IgD-negative memory B cell (primary cell): ENCODE results near the gene CACNA2D3. TPM values are rescaled to one million over a fixed set of nuclear protein-coding genes. Genes with fewer than 3 reads are reported as not detected.
A peak's percentile ranks its signal among the peaks of the same experiment; 100 is the strongest.

Experiments used
- H3K27ac Mint-ChIP-seq, 3 donors: one replicate each; pipeline ENCODE4 v1.8.0; 2020 to 2022; ENCODE audit warnings: mild to moderate bottlenecking in 3 of 3, mixed read lengths in 3 of 3, moderate library complexity in 1 of 3
- H3K27me3 Mint-ChIP-seq: one replicate; pipeline ENCODE4 v1.8.0; 2021; ENCODE audit warnings: mixed read lengths
- H3K36me3 Mint-ChIP-seq: one replicate; pipeline ENCODE4 v1.8.0; 2020; ENCODE audit warnings: mild to moderate bottlenecking, mixed read lengths
- H3K4me1 Mint-ChIP-seq, 3 donors: one replicate each; pipeline ENCODE4 v1.8.0; 2020 to 2022; ENCODE audit warnings: mixed read lengths in 3 of 3, mild to moderate bottlenecking in 1 of 3
- H3K4me3 Mint-ChIP-seq, 4 donors: one replicate each; pipeline ENCODE4 v1.8.0; 2020 to 2022; ENCODE audit warnings: mild to moderate bottlenecking in 4 of 4, mixed read lengths in 4 of 4, moderate library complexity in 3 of 4
- H3K9me3 Mint-ChIP-seq, 3 donors: one replicate each; pipeline ENCODE4 v1.8.0; 2020 to 2021; ENCODE audit warnings: mixed read lengths in 3 of 3, mild to moderate bottlenecking in 1 of 3
- polyA plus RNA-seq: library from polyadenylated mRNA; unstranded; fragments of 300-500 nt; fragmentation: Illumina TruSeq; gene quantifications from one replicate; pipeline ENCODE4 v1.2.3, GENCODE V29; 2021

The CACNA2D3 gene
- polyA plus RNA-seq, 1 donor from 2014 or later: not detected

DNA sequence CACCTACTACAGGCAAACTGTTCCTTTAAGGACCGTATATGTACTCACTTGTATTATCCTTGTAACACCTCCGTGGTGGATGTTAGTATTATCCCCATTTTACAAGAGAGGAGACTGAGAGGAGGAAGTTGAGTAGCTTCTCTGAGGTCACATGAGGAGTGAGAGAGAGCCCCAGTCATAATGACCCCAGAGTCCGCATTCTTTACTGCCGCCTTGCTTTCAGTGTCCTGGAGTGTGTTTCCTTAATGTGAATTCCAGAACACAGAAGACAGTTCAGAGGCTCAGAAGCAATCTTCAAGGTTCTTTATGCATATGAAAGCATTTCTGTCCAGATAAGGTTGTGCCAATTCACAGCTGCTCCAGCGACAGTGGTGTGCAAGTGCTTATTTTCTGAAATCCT lies 199.2 kb downstream of the CACNA2D3 start:
- H3K27me3 Mint-ChIP-seq: no peaks in the 10 kb centered on the region
- H3K36me3 Mint-ChIP-seq: peaks cover 2% of the 10 kb centered on the region
- H3K9me3 Mint-ChIP-seq: peaks cover 0 to 3% (median 0%) of the 10 kb centered on the region in 3 donors
- no peak overlapping the region for H3K4me3 Mint-ChIP-seq
- H3K27ac Mint-ChIP-seq: no peak overlapping the region
- no peaks in the 10 kb centered on the region for H3K4me1 Mint-ChIP-seq

- Mint-ChIP-seq H3K9me3 (peaks cover 0 to 3% (median 0%) of the 10 kb centered on the region in 3 donors), H3K27ac (no peak overlapping the region), H3K4me3 (no peak overlapping the region), H3K4me1 (no peaks in the 10 kb centered on the region), H3K27me3 (no peaks in the 10 kb centered on the region), H3K36me3 (peaks cover 2% of the 10 kb centered on the region)
Measured at GRCh38 chr3:54322354-54322753, 200.0 kb downstream of the CACNA2D3 start.

- H3K4me3 Mint-ChIP-seq: no peak overlapping the region
- H3K27ac Mint-ChIP-seq: no peak overlapping the region
- H3K27me3 Mint-ChIP-seq: no peaks in the 10 kb centered on the region
- no peaks in the 10 kb centered on the region for H3K4me1 Mint-ChIP-seq
- H3K36me3 Mint-ChIP-seq: peaks cover 2% of the 10 kb centered on the region
- no peaks in the 10 kb centered on the region for H3K9me3 Mint-ChIP-seq
Measured at GRCh38 chr3:54324103-54324502, 201.8 kb downstream of the CACNA2D3 start.

DNA sequence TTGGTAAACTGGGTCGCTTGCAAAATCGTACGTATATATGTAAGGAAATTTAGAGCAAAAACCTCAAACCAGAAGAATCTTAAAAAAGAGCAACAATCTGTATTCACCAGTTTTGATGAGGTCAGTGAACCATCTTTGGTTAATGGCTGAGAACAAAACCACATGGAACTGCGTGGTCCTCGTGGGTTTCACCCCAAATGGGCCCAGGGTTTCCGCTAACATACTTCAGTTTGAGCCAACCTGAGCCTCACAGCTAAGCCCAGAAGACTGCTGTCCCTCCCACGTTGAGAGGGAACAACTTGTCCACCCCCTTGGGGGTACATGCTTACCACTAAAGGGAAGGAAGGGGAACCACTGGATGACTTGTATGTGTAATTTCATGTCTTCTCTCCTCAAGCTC lies 204.6 kb downstream of the CACNA2D3 start:
- no peak overlapping the region for H3K4me3 Mint-ChIP-seq
- H3K4me1 Mint-ChIP-seq: no peaks in the 10 kb centered on the region
- no peak overlapping the region for H3K27ac Mint-ChIP-seq
- no peaks in the 10 kb centered on the region for H3K36me3 Mint-ChIP-seq
- H3K9me3 Mint-ChIP-seq: no peaks in the 10 kb centered on the region
- no peaks in the 10 kb centered on the region for H3K27me3 Mint-ChIP-seq

DNA sequence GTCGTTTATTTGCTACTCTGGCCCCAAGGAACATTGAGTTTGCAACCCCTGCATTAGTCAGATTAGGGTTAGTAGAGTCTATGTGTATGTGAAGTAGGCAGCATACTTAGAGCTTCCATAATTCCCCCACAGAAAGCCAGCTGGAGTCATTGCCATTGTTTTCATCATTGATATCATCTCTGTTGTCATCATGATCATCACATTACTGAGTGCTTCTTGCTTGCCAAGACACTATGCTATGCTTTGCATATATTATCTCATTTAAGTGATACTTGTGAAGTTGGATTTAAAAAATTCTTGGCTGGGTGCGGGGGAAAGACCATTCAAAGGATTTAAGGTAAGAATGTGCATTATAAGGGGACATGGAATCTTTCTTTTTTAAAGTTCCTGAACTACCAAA lies 209.0 kb downstream of the CACNA2D3 start:
- peaks cover 2% of the 10 kb centered on the region for H3K27me3 Mint-ChIP-seq
- H3K27ac Mint-ChIP-seq: no peak overlapping the region
- no peaks in the 10 kb centered on the region for H3K9me3 Mint-ChIP-seq
- H3K4me1 Mint-ChIP-seq: no peaks in the 10 kb centered on the region
- no peaks in the 10 kb centered on the region for H3K36me3 Mint-ChIP-seq
- H3K4me3 Mint-ChIP-seq: no peak overlapping the region

GRCh38 chr3:54337846-54338245 lies 215.5 kb downstream of the CACNA2D3 start:
- Mint-ChIP-seq H3K27me3 (peaks cover 4% of the 10 kb centered on the region), H3K4me1 (no peaks in the 10 kb centered on the region), H3K4me3 (no peak overlapping the region), H3K27ac (no peak overlapping the region), H3K36me3 (no peaks in the 10 kb centered on the region), H3K9me3 (no peaks in the 10 kb centered on the region)

DNA sequence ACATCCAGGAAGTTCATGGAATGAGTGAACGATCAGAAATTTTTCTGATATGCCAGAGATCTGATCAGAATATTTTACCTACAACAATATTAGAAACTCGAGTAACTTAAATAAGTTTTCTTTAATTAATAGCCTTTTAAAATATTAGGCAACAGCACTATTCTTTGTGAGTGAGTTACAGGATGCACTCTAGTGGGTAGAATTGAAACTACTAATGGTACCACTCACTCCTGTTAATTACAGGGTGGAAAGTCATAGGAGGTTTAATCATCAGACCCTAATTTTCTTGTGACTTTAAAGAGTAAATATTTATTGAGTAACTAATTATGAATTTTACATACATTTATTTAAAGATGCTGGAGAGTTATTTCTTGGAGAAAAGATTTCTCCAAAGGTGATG lies 217.3 kb downstream of the CACNA2D3 start:
- H3K4me3 Mint-ChIP-seq: no peak overlapping the region
- H3K27me3 Mint-ChIP-seq: peaks cover 7% of the 10 kb centered on the region
- no peaks in the 10 kb centered on the region for H3K4me1 Mint-ChIP-seq
- H3K36me3 Mint-ChIP-seq: no peaks in the 10 kb centered on the region
- no peak overlapping the region for H3K27ac Mint-ChIP-seq
- H3K9me3 Mint-ChIP-seq: no peaks in the 10 kb centered on the region

GRCh38 chr3:54341811-54342210 lies 219.5 kb downstream of the CACNA2D3 start:
- no peak overlapping the region for H3K27ac Mint-ChIP-seq
- H3K4me1 Mint-ChIP-seq: no peaks in the 10 kb centered on the region
- H3K27me3 Mint-ChIP-seq: peaks cover 7% of the 10 kb centered on the region
- no peaks in the 10 kb centered on the region for H3K9me3 Mint-ChIP-seq
- H3K36me3 Mint-ChIP-seq: no peaks in the 10 kb centered on the region
- H3K4me3 Mint-ChIP-seq: no peak overlapping the region

GRCh38 chr3:54342676-54343075 lies 220.3 kb downstream of the CACNA2D3 start:
- no peak overlapping the region for H3K4me3 Mint-ChIP-seq
- peaks cover 7% of the 10 kb centered on the region for H3K27me3 Mint-ChIP-seq
- H3K4me1 Mint-ChIP-seq: no peaks in the 10 kb centered on the region
- no peaks in the 10 kb centered on the region for H3K36me3 Mint-ChIP-seq
- no peaks in the 10 kb centered on the region for H3K9me3 Mint-ChIP-seq
- H3K27ac Mint-ChIP-seq: no peak overlapping the region

- H3K4me1 Mint-ChIP-seq: no peaks in the 10 kb centered on the region
- no peak overlapping the region for H3K27ac Mint-ChIP-seq
- peaks cover 7% of the 10 kb centered on the region for H3K27me3 Mint-ChIP-seq
- no peak overlapping the region for H3K4me3 Mint-ChIP-seq
- H3K36me3 Mint-ChIP-seq: no peaks in the 10 kb centered on the region
- peaks cover 0 to 2% (median 0%) of the 10 kb centered on the region in 3 donors for H3K9me3 Mint-ChIP-seq
Measured at GRCh38 chr3:54343495-54343894, 221.1 kb downstream of the CACNA2D3 start.

DNA sequence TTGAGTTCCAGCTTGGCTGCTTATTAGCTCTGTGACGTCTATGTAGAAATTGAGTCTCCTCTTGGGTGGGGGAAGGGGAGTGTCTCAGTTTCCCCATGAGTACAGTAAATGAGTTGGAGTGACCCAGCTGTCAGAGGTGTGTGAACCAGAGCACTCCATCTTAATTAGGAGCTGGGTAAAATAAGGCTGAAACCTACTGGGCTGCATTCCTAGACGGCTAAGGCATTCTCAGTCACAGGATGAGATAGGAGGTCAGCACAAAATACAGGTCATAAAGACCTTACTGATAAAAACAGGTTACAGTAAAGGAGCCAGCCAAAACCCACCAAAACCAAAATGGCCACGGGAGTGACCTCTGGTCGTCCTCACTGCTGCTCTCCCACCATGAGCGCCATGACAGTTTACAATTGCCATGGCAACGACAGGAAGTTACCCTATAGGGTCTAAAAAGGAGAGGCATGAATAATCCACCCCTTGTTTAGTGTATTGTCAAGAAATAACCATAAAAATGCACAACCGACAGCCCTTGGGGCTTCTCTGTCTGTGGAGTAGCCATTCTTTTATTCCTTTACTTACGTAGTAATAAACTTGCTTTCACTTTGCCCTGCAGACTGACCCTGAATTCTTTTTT lies 222.4 kb downstream of the CACNA2D3 start:
- Mint-ChIP-seq H3K27me3 (peaks cover 7% of the 10 kb centered on the region), H3K9me3 (peaks cover 0 to 2% (median 0%) of the 10 kb centered on the region in 3 donors), H3K4me3 (no peak overlapping the region), H3K36me3 (no peaks in the 10 kb centered on the region), H3K4me1 (no peaks in the 10 kb centered on the region), H3K27ac (no peak overlapping the region)

GRCh38 chr3:54345847-54346375 lies 223.6 kb downstream of the CACNA2D3 start:
- Mint-ChIP-seq H3K27me3 (peaks cover 5% of the 10 kb centered on the region), H3K4me1 (no peaks in the 10 kb centered on the region), H3K27ac (no peak overlapping the region), H3K9me3 (peaks cover 0 to 2% (median 0%) of the 10 kb centered on the region in 3 donors), H3K36me3 (no peaks in the 10 kb centered on the region), H3K4me3 (no peak overlapping the region)

GRCh38 chr3:54347060-54347459 lies 224.7 kb downstream of the CACNA2D3 start:
- no peaks in the 10 kb centered on the region for H3K4me1 Mint-ChIP-seq
- H3K9me3 Mint-ChIP-seq: peaks cover 0 to 2% (median 0%) of the 10 kb centered on the region in 3 donors
- H3K27ac Mint-ChIP-seq: no peak overlapping the region
- H3K4me3 Mint-ChIP-seq: no peak overlapping the region
- no peaks in the 10 kb centered on the region for H3K36me3 Mint-ChIP-seq
- peaks cover 3% of the 10 kb centered on the region for H3K27me3 Mint-ChIP-seq

GRCh38 chr3:54347933-54348332 lies 225.6 kb downstream of the CACNA2D3 start:
- H3K27ac Mint-ChIP-seq: no peak overlapping the region
- no peak overlapping the region for H3K4me3 Mint-ChIP-seq
- H3K27me3 Mint-ChIP-seq: peaks cover 3% of the 10 kb centered on the region
- no peaks in the 10 kb centered on the region for H3K4me1 Mint-ChIP-seq
- H3K36me3 Mint-ChIP-seq: no peaks in the 10 kb centered on the region
- peaks cover 0 to 2% (median 0%) of the 10 kb centered on the region in 3 donors for H3K9me3 Mint-ChIP-seq

GRCh38 chr3:54349231-54349652 lies 226.9 kb downstream of the CACNA2D3 start:
- H3K36me3 Mint-ChIP-seq: no peaks in the 10 kb centered on the region
- H3K4me1 Mint-ChIP-seq: no peaks in the 10 kb centered on the region
- peaks cover 0 to 2% (median 2%) of the 10 kb centered on the region in 3 donors for H3K9me3 Mint-ChIP-seq
- no peak overlapping the region for H3K4me3 Mint-ChIP-seq
- H3K27ac Mint-ChIP-seq: no peak overlapping the region
- H3K27me3 Mint-ChIP-seq: no peaks in the 10 kb centered on the region

GRCh38 chr3:54349691-54350090 lies 227.3 kb downstream of the CACNA2D3 start:
- H3K4me1 Mint-ChIP-seq: no peaks in the 10 kb centered on the region
- peaks cover 0 to 2% (median 2%) of the 10 kb centered on the region in 3 donors for H3K9me3 Mint-ChIP-seq
- H3K4me3 Mint-ChIP-seq: no peak overlapping the region
- peaks cover 2% of the 10 kb centered on the region for H3K27me3 Mint-ChIP-seq
- H3K36me3 Mint-ChIP-seq: no peaks in the 10 kb centered on the region
- peak overlapping the region in 1 of 3 donors; percentile 19 for H3K27ac Mint-ChIP-seq
